Effector CD4-positive, alpha-beta T cell (primary cell): ENCODE results near the gene PDE4C.

Experiments used
- DNase-seq: peaks from one replicate; pipeline ENCODE4 v3.0.0-alpha.2; 2020

The PDE4C gene

DNA sequence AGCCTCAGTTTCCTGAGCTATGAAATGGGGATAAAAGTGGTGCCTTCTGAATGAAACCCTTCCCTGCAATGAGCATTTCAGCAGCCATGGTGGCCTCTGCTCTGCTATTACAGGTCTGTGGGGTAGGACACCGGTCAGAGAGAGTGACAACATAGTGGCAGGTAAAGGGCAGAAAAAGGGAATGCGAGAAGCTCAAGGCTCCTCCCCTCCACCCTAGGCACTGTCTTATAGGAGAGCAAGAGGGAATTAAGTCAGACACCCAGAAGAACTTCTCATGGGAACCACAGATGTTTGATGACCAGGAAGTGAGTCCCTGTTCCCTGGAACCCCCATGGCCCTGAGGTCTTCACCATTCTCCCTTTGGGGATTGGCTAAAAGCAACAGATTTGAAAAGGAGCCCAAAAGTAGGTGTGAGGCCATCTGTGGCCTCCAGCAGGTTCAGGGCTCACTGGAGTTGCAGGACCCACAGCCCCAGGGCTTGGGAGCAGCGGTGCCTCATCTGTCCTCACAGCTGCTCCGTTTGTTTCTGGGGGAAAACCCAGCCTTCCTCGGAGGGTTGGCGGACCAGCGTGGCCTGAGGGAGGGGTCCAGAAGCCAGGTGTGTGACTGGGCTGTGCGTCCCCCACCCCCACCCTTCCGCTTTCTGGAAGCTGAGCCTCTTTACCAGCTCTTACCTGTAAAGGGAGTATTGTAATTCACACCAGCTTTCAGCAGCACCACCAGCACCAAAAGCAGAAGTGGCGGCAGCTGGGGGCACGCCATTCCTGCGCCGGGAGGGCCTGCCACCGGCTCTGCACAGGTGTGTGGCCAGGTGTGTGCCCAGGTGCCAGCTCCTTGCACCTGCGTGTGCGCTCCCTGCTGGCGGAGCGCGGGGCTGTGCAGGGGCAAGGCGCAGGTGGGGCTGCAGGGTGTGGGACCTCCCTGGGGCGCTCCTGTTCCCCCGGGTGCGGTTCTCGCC, 28.6 kb upstream of the PDE4C start:
- DNase-seq = no peak

DNA sequence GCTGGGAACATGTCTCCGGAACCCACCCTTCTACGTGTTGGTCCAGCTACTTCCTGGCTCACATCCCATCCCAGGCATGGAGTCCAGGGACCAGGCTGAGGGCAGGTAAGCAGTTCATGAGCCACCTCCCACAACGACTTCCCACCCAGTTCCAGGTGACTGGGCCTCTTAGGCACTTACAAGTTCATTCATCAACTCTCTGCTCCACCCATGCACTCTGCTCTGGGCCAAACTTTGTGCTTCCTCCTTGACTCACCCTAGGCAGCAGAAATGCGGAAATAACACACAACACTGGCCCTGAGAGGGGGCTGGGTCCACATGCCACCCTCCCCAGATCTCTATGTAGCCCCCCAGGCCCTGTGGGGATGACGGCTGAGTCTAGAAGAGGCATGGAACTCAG, 27.5 kb upstream of the PDE4C start:
- DNase-seq = no peak

DNA sequence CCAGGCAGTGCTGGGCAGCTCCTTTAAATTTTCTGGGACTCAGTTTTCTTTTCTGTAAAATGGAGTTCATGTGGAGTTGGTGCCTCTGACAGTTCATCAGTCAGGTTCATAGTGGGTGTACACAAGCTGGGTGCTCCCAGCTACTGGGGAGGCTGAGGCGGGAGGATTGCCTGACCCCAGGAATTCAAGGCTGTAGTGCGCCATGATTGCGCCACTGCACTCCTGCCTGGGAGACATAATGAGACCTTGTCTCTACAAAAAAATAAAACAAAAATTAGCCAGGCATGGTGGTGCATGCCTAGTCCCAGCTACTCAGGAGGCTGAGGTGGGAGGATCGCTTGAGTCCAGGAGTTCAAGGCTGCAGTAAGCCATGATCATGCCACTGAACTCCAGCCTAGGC, 26.9 kb upstream of the PDE4C start:
- DNase-seq = no peak

DNA sequence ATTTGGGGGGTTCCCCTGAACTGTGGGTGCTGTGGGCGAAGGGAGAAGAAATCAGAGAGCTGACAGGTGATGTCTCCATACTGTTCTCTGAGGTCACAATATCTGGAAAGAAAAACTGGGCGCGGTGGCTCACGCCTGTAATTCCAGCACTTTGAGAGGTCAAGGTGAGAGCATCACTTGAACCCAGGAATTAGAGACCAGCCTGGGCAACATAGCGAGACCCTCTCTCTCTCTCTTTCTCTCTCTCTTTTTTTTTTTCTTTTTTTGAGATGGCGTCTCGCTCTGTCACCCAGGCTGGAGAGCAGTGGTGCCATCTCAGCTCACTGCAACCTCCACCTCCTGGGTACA, 26.1 kb upstream of the PDE4C start:
- no peak for DNase-seq

DNA sequence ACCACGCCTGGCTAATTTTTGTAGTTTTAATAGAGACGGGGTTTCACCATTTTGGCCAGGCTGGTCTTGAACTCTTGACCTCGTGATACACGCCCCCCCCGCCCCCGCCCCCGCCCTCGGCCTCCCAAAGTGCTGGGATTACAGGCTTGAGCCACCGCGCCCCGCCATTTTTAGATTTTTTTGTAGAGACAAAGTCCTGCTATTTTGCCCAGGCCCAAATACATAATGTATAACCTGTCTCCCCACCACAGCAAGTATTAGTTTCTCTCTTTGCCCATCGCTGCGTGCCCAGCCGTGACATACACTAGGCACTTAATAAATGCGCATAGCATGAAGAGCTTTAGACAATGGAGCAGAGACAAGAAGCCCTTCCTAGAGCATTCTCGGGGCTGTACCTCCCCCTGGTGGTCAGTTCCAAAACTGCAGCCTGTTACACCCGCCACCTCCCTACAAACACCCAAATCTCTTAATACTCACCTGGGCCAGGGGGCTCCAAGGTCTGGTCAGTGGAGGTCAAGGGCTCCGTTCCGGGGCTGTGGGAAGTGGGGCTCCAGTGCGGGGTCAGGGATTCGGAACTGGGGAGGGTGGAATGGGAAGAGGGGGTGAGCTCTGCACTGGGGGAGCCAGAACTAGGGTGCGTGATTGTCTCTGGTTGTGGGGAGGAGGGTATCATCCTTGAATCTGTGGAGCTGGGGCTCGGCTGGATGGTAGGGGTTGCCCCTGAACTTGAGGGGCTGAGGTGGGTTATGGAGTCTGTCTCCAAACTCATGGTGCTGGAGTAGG, 25.5 kb upstream of the PDE4C start:
- DNase-seq = peak; percentile 75

DNA sequence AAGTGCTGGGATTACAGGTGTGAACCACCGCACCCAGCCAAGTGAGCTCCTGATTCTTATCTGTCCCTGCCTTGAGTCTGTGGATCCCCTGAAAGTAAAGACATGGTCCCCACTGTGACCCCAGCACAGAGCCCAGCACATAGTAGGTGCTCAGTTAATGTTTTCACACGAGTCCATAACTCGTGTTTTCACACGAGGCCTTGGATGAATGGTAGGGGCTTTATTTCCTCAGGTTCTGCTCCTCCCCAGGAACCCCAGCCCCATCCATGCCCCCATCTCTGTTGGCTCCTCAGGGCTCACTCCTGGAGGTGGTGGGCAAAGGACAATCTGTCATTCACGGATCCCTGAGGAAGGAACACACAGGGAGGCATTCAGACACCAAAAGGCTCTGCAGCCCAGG, 23.6 kb upstream of the PDE4C start:
- DNase-seq = no peak

DNA sequence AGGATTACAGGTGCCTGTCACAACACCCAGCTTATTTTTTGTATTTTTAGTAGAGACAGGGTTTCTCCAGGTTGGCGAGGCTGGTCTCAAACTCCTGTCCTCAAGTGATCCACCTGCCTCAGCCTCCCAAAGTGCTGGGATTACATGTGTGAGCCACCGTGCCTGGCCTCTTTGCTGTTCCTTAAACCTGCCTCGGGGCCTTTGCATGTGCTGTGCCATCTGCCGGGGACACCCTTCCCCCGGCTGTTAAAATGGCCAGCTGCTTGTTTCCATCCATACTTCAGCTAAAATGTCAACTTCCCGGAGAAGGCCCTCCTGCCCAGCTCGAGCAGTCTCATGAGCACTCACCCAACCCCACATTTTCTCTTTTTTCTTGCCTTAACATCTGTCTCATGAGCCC, 19.1 kb upstream of the PDE4C start:
- DNase-seq = no peak

DNA sequence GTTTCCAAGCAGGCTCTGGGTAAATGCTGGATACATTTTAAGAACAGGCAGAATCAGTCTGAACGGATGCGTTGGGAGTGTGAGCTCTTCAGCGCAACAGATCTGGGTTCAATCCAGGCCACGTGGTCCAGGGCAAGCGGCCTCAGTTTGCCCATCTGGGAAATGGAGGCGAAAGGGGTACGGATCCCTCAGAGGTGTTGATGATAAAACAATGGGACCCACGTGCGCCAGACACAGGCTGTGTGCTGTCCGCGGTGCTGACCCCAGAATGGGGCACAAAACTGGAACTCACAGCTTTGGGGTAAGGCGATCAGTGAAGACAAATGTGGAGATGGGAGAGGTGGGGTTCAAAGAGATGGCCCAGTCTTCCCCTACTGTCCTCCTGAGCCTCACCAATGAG, 13.1 kb upstream of the PDE4C start:
- no peak for DNase-seq

DNA sequence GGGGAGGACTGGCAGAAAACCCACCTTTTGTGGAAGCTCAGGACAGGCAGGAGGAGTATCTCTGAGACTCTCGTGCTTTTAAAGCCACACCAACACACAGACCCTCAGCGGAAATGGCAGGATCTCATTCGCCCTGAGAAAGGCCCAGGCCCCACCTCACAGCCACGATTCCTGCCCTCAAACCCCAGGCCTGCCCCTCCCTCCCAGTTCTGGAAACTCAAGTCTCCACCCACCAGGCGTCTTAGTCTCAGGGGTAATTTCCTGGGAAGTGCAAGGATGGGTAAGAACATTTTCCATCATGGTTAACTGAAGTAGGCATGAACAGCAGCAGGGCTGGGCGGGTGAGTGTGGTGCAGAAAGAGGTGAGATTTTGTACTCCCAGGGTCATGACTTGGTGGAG, 8.0 kb upstream of the PDE4C start:
- no peak for DNase-seq

DNA sequence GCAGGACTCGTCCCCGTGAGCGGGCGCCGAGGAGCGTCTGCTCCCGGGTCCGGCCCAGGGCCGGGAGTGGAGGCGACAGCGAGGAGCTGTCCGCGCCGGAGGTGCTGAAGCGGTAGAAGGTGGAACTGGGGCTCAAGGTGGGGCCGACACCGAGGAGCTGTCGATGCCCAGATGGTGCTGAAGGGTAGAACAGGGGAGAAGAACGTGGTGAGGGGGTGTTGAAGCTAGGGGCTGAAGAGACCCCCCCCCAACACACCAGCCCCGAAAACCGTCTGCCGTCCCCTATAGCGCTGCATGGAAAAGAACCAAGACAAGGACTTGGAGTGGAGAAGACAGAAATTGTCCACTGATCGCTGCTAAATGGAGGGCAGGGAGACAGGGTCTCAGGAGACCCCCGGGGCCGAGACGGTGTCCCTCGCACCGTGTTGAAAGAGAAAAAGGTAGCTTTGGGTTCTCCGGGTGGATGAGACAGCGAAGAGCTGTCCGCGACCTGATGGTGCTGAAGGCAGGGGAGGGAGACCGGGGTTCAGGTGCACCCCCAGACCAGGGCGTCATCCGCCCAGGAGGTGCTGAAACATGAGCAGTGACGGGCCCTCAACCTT, 7.1 kb upstream of the PDE4C start:
- peak; percentile 35 for DNase-seq

DNA sequence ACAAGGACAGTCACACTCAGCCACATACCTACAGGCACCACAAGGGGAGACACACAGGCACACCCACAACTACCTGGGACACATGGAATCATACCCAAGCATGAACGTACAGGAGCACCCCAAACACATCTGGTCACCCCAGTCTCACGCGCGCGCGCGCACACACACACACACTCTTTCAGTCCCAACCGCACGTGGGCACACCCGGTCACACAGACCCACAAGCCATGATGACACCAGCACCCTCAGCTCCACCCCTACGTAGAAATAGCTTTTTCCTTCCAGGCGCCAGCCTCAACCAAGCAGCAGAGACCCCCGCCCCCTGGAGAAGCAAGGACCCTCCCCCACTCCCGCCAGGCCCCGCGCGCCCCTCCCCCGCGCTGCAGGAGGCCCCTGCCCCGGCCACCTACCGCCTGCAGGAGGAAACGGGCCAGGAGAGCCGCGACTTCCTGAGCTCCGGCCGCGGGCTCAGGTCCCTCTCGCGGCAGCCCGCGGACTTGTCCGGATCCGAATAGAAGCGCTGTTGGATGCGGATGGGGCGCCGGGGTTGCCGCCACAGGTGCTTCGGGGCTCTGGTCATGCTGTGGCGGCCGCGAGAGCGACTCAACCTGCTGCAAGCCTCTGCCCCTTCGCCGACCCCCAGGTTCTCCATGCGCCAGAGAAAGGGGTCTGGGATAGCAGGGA, 6.4 kb upstream of the PDE4C start:
- no peak for DNase-seq

DNA sequence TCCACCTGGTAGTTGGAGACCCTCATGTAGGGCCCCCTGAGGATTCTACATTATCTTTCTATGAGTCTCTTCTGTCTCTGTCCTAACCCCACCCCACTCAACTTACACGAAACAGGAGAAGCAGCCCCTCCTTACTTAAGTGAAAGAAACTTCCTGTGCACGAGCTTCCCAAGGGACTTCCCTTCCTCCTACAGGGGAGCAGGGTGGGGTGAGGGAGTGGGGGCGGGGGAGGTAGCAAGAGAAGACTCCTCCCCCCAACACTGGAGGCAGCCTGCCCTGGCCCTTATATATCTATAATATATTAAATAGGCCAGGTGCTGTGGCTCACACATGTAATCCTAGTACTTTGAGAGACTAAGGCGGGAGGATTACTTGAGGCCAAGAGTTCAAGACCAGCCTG, 5.5 kb upstream of the PDE4C start:
- no peak for DNase-seq

DNA sequence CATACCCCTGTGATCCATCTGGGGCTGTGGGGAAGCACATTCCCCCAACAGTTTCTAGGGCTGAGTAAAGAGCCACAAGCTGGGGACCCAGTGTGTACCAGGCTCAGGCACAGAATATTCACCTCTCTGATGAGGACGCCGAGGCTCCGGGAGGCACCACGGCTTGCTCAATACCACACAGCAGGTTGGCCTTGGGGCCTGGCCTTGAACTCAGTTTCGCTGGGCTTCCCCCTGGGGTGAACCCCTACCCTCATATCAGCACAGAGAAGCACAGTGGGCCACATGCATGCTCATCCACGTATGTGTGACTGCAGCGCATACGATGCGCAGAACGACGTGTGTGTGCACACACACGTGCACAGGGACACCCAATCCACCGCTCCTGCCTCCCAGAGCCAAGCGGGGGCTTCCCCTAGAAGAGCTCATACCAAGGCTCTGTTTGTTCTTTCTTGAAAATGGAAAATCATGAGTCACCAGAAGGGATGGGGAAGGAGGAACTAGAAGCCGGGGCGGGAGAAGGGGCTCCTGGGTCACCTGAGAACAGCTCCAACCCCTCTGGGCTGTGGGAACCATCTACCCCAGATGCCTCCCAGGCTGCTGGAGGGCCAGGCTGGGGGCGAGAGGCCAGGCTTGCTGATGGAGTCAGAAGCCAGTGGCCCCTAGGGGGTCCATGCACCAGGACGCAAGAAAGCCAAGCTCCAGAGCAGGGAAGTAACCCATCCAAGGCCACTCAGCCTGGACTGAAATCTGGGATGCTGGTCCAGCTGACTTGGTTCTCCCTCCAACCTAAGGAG, 4.9 kb upstream of the PDE4C start:
- DNase-seq = no peak

DNA sequence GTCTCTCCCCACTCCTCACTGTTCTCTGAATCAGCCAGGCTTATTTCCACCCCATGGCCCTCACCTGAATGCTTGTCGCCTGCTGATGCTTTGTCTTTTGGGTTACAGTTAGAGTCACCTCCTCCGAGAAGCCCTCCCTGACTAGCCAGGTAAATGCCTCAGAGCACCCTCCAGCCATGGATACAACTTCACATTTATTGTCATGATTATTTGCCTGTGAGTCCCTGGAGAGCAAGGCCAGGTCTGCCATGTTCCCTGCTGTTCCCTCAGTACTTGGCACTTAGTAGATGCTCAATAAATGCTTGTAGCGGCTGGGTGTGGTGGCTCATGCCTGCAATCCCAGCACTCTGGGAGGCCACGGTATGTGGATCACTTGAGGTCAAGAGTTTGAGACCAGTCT, 3.7 kb upstream of the PDE4C start:
- no peak for DNase-seq

DNA sequence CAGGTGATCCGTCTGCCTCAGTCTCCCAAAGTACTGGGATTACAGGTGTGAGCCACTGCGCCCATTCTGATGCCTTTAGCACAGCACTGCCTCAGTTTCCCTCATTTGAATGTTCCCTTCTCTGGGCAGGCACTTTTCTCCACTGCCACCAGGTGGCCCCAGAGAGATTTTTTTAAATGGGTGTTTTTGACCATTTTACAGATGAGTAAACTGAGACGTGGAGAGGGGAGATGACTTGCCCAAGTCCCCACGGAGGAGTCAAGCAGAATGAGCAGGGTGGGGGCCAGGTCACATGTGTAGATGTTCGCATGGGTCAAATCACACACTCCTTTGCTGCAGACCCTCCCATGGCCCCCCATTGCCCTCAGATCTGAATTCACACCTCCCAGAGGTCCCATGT, 3.2 kb upstream of the PDE4C start:
- no peak for DNase-seq

DNA sequence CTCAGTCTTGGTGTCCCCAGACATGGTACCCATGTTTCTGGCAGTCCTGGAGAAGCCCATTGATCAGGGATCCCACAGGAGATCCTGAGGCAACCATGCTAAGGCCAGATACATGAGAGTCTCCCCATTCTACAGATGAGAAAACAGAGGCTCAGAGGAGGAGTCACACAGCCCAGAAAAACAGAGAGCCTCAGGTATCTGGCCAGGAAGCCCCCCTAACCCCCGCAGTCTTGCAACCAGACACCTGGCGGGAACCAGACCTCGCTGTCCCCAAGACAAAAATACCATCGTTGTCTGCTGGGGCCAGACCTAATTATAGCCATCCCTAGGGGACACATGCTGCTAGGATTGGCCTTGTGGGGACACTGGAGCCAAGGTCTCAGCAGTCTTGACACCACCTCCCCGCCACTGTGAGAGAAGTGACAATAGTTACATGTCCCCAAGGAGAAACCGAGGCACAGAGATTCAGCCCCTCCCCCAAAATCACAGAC, 1.6 kb upstream of the PDE4C start:
- no peak for DNase-seq

DNA sequence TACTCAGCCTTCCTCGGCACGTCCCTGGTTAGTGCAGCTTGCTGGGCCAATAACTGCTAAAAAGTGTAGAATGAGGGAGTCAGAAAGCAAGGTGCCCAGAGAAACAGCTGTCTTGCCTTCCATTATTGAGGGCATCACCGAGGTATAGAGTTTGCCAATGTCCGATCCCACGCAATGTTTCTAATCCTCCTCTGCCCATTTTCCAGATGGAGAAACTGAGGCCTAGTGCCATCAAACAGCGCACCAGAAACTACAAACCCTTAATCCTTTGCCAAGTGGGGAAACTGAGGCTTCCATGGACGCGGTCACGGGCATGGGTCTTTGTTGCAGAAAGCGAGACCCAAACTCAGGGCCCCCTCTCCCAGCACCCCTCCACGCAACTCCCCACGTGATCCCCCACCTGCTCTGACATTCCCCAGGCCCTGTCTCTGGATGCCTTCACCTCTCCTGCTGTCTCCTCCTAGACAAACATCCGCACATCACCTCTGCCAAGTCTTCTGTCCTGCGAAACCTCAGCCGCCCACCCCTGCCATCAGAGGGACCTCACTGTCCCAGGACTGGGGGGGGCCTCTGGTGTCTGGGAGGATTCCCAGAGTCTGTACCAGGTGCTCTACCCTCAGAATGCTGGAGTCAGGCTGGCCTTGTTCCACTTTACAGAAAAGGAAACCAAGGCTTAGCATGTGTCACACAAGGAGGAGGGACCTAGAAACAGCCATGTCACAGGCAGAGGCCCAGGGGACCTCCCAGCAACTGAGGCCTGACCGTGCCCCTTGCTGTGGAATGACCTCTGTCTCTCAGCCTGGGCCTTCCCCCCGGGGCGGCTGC, 930 bp upstream of the PDE4C start:
- no peak for DNase-seq

DNA sequence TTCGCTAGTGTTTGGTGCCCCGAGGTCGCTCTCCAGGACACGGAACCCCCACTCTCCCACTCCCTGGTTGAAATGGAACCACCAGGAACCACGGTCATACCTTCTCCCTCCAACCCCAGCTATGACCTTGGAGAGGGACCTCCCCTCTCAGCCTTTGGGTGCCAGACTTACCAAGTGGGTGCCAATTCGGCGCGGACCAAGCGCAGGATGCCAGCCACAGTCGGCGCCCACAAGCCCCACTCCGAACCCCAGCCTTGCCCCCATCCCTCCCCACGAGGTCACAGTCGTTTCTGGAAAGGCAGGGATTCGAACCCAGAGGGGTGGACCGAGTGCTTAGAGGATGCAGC, 910 bp downstream of the PDE4C start:
- DNase-seq = no peak

DNA sequence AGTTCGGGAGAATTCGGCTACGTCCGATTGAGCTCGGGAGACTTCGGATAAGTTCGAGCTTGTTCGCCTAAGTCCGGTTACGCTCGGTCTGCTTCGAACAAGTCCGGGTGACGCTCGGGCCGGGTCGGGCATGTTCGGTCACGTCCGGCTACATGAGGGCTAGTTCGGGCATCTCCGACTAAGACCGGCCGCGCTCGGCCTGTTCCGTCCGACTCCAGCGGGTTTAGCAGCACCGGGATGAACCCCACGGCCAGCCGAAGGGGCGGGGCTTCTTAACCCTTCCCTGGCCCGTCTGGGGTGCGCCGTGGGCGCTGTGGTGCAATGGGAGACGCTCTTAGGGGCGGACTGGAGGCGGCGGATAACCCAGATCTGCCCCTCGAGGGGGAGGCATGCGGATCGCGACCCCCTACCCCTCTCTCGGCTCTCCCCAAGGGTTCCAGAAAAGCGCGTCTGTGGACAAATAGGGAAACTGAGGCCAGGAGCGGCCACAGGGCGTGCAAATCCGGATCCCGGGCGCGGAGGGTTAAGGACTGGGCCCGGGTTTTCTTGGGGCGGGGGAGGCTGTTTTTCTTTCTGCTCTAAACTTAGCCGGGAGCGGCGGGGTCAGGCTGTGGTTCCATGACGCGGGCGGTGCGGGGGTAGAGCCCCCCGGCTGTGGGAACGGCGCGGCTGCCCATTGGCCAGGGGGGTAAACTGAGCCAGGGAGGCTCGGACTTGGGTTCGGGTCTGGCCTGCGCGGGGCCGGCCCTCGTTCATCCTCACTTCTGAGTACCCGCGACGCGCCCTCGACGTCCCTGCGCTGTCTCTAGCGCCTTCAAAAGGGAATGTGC, 1.5 kb downstream of the PDE4C start:
- DNase-seq = peak; percentile 62

DNA sequence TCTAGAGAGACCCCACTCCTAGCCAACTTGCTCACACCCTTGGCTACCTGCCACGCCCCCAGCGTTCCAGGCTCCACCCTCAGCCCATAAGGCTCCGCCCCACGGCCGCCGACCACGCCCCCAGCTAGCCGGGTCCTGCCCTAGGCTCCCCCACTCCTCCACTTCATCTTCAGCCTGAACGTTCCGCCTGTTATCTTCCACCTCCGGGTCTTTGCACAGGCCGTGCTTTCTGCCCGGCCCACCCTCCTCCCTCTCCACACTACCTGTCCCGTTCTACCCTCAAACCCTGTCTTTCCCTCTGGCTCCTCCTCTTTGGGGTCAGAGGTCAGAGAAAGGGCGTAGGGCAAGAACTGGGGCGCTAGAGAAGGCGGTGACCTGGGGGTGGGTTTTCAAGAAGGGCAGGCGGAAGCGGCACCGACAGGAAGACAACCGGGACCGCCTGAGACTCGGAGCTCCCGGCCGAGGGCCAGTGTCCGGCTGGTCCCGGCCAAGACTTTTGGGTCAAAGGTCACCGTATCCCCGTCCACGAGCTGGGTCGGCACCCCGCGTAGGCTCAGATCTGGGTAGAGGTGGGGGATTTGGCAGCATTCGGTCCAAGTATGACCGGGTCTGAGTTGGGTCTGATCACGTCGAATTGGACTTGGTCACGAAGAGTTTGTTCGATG, 2.2 kb downstream of the PDE4C start:
- DNase-seq = no peak
